GM18909 (cell line): ENCODE results near the gene RARRES2.

Experiments used
- ATAC-seq: cut with Tn5 transposase; IDR thresholded peaks from one replicate; pipeline ENCODE4 v1.9.1; 2021; ENCODE audit warnings: mild to moderate bottlenecking; ENCODE audit not compliant: unreplicated experiment, poor library complexity

The RARRES2 gene

GRCh38 chr7:150363872-150364271 lies 22.4 kb upstream of the RARRES2 start:
- ATAC-seq, result no peak

GRCh38 chr7:150363370-150363769 lies 21.9 kb upstream of the RARRES2 start:
- no peak for ATAC-seq

- ATAC-seq, result no peak
Observed at GRCh38 chr7:150361807-150362621, 20.6 kb upstream of the RARRES2 start.

DNA sequence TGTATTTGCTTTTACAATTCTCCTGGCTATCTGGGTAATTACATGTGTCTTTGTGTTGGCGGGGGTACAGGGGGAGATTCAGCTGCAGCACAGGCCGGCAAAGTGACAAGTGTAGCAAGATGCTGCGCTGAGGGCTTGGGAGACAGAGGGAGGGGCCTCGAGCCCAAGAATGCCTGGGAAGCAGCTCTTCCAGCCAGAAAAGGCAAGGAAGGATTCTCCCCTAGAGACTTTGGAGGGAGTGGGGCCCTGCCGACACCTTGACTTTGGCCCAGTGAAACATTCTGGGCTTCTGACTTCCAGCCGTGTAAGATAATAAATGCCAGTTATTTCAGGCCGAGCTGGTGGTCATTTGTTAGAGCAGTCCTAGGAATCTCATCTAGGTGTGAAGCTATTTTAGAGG lies 20.0 kb upstream of the RARRES2 start:
- ATAC-seq, result no peak

DNA sequence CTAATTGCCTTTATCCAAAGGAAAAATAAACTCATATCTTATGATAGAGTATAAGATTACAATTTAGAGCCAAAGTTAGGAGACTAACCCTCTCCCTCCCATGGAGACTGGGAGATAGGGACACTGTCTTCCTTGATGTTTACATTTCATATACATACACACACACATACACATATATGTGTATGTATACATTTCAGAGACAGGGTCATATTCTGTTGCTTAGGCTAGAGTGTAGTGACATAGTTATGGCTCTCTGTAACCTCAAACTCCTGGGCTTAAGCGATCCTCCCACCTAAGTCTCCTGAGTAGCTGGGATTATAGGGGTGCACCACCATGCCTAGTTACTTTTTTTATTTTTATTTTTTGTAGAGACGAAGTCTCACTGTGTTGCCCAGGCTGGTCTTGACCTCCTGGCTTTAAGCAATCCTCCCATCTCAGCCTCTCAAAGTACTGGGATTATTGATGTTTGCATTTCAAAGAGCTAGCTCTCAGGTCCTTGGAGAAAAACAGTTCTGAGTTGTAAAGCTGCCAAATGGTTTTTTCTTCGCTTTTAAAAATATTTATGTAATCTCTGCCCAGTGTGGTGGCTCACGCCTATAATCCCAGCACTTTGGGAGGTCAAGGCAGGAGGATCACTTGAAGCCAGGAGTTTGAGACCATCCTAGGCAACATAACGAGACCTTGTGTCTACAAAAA lies 19.1 kb upstream of the RARRES2 start:
- no peak for ATAC-seq

GRCh38 chr7:150359622-150360362 lies 18.4 kb upstream of the RARRES2 start:
- no peak for ATAC-seq

DNA sequence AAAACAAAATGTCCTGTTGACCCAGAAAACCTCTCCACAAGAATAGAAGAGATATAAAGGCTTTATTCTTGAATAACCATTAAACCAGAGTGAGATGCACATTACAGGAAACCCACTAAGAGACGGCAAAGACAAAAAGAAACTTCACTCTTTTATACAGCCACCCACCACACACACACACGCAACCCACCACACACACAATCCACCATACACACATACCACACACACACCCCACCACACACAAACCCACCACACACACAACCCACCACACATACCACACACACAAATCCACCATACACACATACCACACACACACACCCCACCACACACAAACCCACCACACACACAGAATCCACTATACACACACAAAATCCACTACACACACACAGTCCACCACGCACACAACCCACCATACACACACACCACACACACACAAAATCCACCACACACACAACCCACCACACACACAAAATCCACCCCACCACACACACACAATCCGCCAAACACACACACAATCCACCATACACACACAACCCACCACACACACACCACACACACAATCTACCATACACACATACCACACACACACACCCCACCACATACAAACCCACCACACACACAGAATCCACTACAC lies 17.7 kb upstream of the RARRES2 start:
- no peak for ATAC-seq

- ATAC-seq, result no peak
Observed at GRCh38 chr7:150358433-150358832, 17.0 kb upstream of the RARRES2 start.

- no peak for ATAC-seq
Observed at GRCh38 chr7:150357771-150358427, 16.5 kb upstream of the RARRES2 start.

DNA sequence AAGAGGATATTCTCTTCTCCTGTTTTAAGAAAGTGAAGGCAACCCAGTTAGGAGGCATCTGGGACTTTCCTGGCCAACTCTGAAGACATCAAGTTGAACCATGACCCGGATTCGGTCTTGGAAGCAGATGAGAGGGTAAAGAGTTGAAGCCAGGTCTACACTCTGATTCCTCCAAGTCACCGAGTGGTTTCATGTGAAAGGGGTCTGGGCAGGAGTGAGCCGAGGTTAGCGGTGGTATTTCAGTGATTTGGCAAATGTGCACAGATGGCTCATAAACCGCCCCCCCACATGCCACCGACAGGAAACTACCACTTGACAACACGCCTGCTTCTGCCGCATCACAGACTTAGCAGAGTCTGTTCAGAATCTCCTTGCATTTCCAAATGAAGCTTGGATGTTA lies 15.8 kb upstream of the RARRES2 start:
- ATAC-seq, result peak; percentile 71

GRCh38 chr7:150356265-150356897 lies 15.0 kb upstream of the RARRES2 start:
- no peak for ATAC-seq

- ATAC-seq, result no peak
Observed at GRCh38 chr7:150355666-150356059, 14.2 kb upstream of the RARRES2 start.

DNA sequence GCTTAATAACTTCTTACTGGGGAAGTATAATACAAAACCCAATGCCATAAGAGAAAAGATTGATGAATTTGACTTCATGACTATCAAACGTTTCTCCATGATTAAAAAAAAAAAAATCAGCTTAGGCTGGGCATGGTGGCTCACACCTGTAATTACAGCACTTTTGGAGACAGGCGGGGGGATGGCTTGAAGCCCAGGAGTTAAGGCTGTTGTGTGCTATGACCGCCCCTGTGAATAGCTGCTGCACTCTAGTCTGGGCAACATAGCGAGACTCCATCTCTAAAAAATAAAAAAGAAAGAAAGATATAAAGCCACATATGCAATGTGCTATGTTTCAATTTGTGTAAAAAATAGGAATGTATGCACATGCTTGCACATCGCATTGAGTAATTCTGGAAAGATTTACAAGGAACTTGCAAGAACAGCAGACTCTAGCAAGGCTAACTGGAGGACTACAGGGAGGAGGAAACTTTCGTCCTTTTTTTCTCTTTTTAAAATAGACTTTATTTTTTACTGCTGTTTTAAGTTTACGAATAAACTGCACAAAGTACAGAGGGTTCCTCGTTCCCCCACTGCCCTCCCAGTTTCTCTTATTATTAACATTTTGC lies 10.3 kb upstream of the RARRES2 start:
- no peak for ATAC-seq

- no peak for ATAC-seq
Observed at GRCh38 chr7:150346922-150347321, 5.5 kb upstream of the RARRES2 start.

- ATAC-seq, result no peak
Observed at GRCh38 chr7:150345012-150345411, 3.6 kb upstream of the RARRES2 start.

DNA sequence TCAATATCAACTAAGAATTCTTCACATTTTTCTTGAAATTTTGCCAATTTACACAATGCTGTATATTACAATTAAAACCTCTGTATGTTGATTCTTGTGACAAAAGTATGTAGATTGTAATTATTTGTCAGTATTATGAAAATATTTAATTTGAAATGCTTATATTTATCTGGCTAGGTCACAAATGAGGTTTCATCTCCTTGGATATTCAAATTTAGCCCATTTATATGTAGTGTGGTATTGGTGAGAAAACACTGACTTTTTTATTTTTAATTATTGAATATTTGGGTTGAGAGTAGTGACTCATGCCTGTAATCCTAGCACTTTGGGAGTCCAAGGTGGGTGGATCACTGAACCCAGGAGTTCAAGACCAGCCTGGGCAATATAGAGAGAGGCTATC lies 2.9 kb upstream of the RARRES2 start:
- ATAC-seq, result no peak

DNA sequence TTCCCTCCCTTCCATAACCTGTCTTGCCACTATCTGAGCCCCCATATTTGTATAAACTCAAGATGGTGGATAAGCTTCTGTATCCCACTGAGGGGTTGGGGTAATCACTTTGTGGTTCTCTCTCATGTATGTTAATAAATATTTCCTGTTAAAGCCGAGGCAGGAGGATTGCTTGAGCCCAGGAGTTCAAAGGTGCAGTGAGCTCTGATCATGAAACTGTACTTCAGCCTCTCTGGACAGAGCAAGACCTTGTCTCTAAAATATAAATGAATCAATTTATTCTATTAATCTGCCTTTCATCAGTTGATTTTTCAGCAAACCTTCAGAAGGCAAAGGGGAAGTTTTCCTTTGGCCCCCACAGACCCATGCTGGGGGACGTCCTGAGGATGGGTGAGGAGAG lies 1.8 kb upstream of the RARRES2 start:
- no peak for ATAC-seq

- no peak for ATAC-seq
Observed at GRCh38 chr7:150342121-150342408, 636 bp upstream of the RARRES2 start.

DNA sequence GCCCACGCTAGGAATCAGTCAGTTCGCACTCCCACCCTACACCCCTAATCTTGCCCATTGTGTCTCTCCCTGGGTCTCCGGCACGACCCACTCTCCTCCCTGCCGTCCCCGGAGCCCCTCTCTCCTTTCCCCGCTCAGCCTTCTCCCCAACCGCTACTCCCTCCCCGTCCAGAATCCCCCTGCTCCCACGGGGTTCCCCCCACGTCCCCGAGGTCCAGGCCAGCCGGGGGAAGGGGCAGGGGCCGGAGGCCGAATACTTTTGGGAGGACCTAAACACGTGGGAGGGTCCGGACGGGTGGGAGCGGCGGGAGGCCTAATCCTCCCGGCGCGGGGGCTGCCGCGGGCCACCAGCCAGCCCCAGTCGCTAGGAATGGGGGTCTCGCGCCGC lies 560 bp downstream of the RARRES2 start:
- no peak for ATAC-seq
